CD14-positive monocyte (primary cell): ENCODE results near the gene SERPINA5. TPM values are rescaled to one million over a fixed set of nuclear protein-coding genes. Genes with fewer than 3 reads are reported as not detected.

Experiments
- DNase-seq, 3 donors: peaks; one replicate each; pipeline ENCODE4 v3.0.0-alpha.2; 2011 to 2022
- H2AFZ ChIP-seq: 2 replicates; pipeline ENCODE4 v1.6.0; 2012; ENCODE audit warnings: mild to moderate bottlenecking, low read depth, low read length, inconsistent platforms; ENCODE audit not compliant: insufficient read depth, poor library complexity, severe bottlenecking
- H3K27ac ChIP-seq, 2 donors: 1 replicate in 1 of 2; 2 replicates in 1 of 2; pipeline ENCODE4 v1.5.1; 2012 to 2013; ENCODE audit warnings: low read length in 2 of 2, control low read depth in 1 of 2, inconsistent platforms in 1 of 2, low read depth in 1 of 2, mild to moderate bottlenecking in 1 of 2
- H3K27me3 ChIP-seq, 2 donors: one replicate each; pipeline versions ENCODE4 v1.6.0 to v1.6.1; 2011 to 2013; ENCODE audit warnings: low read length in 2 of 2; ENCODE audit not compliant: control insufficient read depth in 2 of 2, insufficient read depth in 2 of 2
- H3K36me3 ChIP-seq, 2 donors: replicated peaks in 1 of 2; 1 replicate in 1 of 2; 2 replicates in 1 of 2; pipeline versions ENCODE4 v1.5.1 to v1.6.1; 2012 to 2013; ENCODE audit warnings: low read length in 2 of 2, control low read depth in 1 of 2, inconsistent platforms in 1 of 2, mild to moderate bottlenecking in 1 of 2; ENCODE audit not compliant: insufficient read depth in 2 of 2, control insufficient read depth in 1 of 2
- H3K4me1 ChIP-seq, 2 donors: 1 replicate in 1 of 2; 2 replicates in 1 of 2; pipeline versions ENCODE4 v1.5.1 to v1.6.1; 2012 to 2013; ENCODE audit warnings: low read length in 2 of 2, control low read depth in 1 of 2, inconsistent platforms in 1 of 2, mild to moderate bottlenecking in 1 of 2, moderate library complexity in 1 of 2; ENCODE audit not compliant: insufficient read depth in 2 of 2, control insufficient read depth in 1 of 2
- H3K4me2 ChIP-seq: replicated peaks from 2 replicates; pipeline ENCODE3; 2012; ENCODE audit warnings: low read length, moderate library complexity, mild to moderate bottlenecking; ENCODE audit not compliant: poor library complexity, severe bottlenecking; ENCODE audit errors: extremely low read depth
- H3K4me3 ChIP-seq, 3 experiments: fragments of 200-600 bp in 1 of 3; sonication (generic) in 1 of 3; replicated peaks in 1 of 3; 1 replicate in 2 of 3; 2 replicates in 1 of 3; pipeline ENCODE4 v1.5.1; 2011 to 2013; ENCODE audit warnings: low read length in 3 of 3, mild to moderate bottlenecking in 3 of 3, control low read depth in 2 of 3, low read depth in 2 of 3, inconsistent platforms in 1 of 3, moderate library complexity in 1 of 3
- H3K79me2 ChIP-seq: 2 replicates; pipeline ENCODE4 v1.6.0; 2012; ENCODE audit warnings: mild to moderate bottlenecking, control low read depth, inconsistent platforms, low read length, moderate library complexity; ENCODE audit not compliant: insufficient read depth
- H3K9ac ChIP-seq: 2 replicates; pipeline ENCODE4 v1.6.0; 2017; ENCODE audit warnings: low read length, mild to moderate bottlenecking; ENCODE audit not compliant: insufficient read depth, poor library complexity, severe bottlenecking
- H3K9me3 ChIP-seq, 2 donors: replicated peaks in 1 of 2; 1 replicate in 1 of 2; 2 replicates in 1 of 2; pipeline versions ENCODE4 v1.5.1 to v1.6.1; 2012 to 2013; ENCODE audit warnings: low read length in 2 of 2, control low read depth in 1 of 2; ENCODE audit not compliant: control insufficient read depth in 1 of 2, insufficient read depth in 1 of 2
- H4K20me1 ChIP-seq: 2 replicates; pipeline ENCODE4 v1.6.0; 2012; ENCODE audit warnings: mild to moderate bottlenecking, low read length, control low read depth, moderate library complexity; ENCODE audit not compliant: insufficient read depth
- H3K27ac Mint-ChIP-seq, 7 donors: one replicate each; pipeline ENCODE4 v1.8.0; 2020; ENCODE audit warnings: mild to moderate bottlenecking in 7 of 7, mixed read lengths in 7 of 7, moderate library complexity in 6 of 7, inconsistent platforms in 2 of 7
- H3K27me3 Mint-ChIP-seq, 3 donors: one replicate each; pipeline ENCODE4 v1.8.0; 2021 to 2022; ENCODE audit warnings: low read depth in 3 of 3, mild to moderate bottlenecking in 3 of 3, mixed read lengths in 3 of 3, moderate library complexity in 3 of 3, inconsistent platforms in 1 of 3
- H3K36me3 Mint-ChIP-seq, 2 donors: one replicate each; pipeline ENCODE4 v1.8.0; 2020; ENCODE audit warnings: mixed read lengths in 2 of 2, inconsistent platforms in 1 of 2, mild to moderate bottlenecking in 1 of 2
- H3K4me1 Mint-ChIP-seq: one replicate; pipeline ENCODE4 v1.8.0; 2020; ENCODE audit warnings: mild to moderate bottlenecking, mixed read lengths
- H3K4me3 Mint-ChIP-seq, 2 donors: one replicate each; pipeline ENCODE4 v1.8.0; 2020; ENCODE audit warnings: mild to moderate bottlenecking in 2 of 2, mixed read lengths in 2 of 2, moderate library complexity in 1 of 2
- H3K9me3 Mint-ChIP-seq, 7 donors: one replicate each; pipeline ENCODE4 v1.8.0; 2020 to 2022; ENCODE audit warnings: mixed read lengths in 7 of 7, mild to moderate bottlenecking in 6 of 7, moderate library complexity in 6 of 7, inconsistent platforms in 2 of 7
- CTCF ChIP-seq: fragments of 200-600 bp; IDR thresholded peaks from one replicate; pipeline ENCODE4 v1.8.0; 2022; ENCODE audit warnings: antibody characterized with exemption, mild to moderate bottlenecking
- WGBS: methylation state at CpG from one replicate; pipeline ENCODE4 v1.1.5; 2013; ENCODE audit warnings: missing lambda C conversion rate; ENCODE audit not compliant: insufficient coverage; 5-methylcytosine and 5-hydroxymethylcytosine counted together
- intact Hi-C, 2 donors: fragments of 100-400 bp; cut with micrococcal nuclease; formaldehyde crosslinking; loops; one replicate each; pipeline versions ENCODE4 v1.15.0 to v1.15.1; 2023
- polyA plus RNA-seq, 3 donors: library from polyadenylated mRNA; depleted of rRNA in 1 of 3; unstranded in 2 of 3; stranded (reverse) in 1 of 3; fragments of 300-500 nt in 2 of 3; fragments of >200 nt in 1 of 3; fragmentation: Illumina TruSeq in 2 of 3; gene quantifications; 1 replicate in 2 of 3; 2 replicates in 1 of 3; pipeline ENCODE4 v1.2.3, GENCODE V29; 2012 to 2021

Gene SERPINA5
- polyA plus RNA-seq, 3 donors, result not detected

- Histone ChIP-seq H3K9ac (no peak overlapping the region), H3K36me3 (no peaks in the 10 kb centered on the region), H3K79me2 (no peaks in the 10 kb centered on the region), H3K27ac (no peak overlapping the region), H3K4me2 (no peak overlapping the region), H4K20me1 (no peaks in the 10 kb centered on the region), H3K4me1 (no peaks in the 10 kb centered on the region), H2AFZ (no peak overlapping the region), H3K9me3 (peaks cover 0 to 2% of the 10 kb centered on the region in 2 donors), H3K4me3 (no peak overlapping the region), H3K27me3 (no peaks in the 10 kb centered on the region)
- intact Hi-C loops, result no loop called here
- Mint-ChIP-seq H3K4me1 (no peaks in the 10 kb centered on the region), H3K27ac (no peak overlapping the region), H3K36me3 (no peaks in the 10 kb centered on the region), H3K27me3 (peaks cover 0 to 9% (median 2%) of the 10 kb centered on the region in 3 donors), H3K9me3 (peaks cover 3 to 14% (median 4%) of the 10 kb centered on the region in 7 donors), H3K4me3 (no peak overlapping the region)
- no peak for DNase-seq
- TF ChIP-seq CTCF, result no peak
- WGBS, result 88% methylated on average over 2 of the region's 7 CpGs
Measured at GRCh38 chr14:94561656-94562010, 19.6 kb upstream of the SERPINA5 start.

- Histone ChIP-seq H3K9me3 (no peaks in the 10 kb centered on the region), H3K4me3 (no peak overlapping the region), H3K36me3 (no peaks in the 10 kb centered on the region), H2AFZ (no peak overlapping the region), H3K9ac (no peak overlapping the region), H3K27me3 (no peaks in the 10 kb centered on the region), H3K4me2 (no peak overlapping the region), H3K4me1 (no peaks in the 10 kb centered on the region), H4K20me1 (no peaks in the 10 kb centered on the region), H3K27ac (no peak overlapping the region), H3K79me2 (no peaks in the 10 kb centered on the region)
- peaks cover 2 to 9% (median 2%) of the 10 kb centered on the region in 3 donors for H3K27me3 Mint-ChIP-seq
- no peak overlapping the region for H3K27ac Mint-ChIP-seq
- no peak for TF ChIP-seq CTCF
- no peak overlapping the region for H3K4me3 Mint-ChIP-seq
- intact Hi-C loops, result no loop called here
- H3K4me1 Mint-ChIP-seq, result no peaks in the 10 kb centered on the region
- H3K9me3 Mint-ChIP-seq, result peaks cover under 1 to 12% (median 2%) of the 10 kb centered on the region in 7 donors
- no peak for DNase-seq
- WGBS, result 66% methylated on average over 3 of the region's 5 CpGs
- no peaks in the 10 kb centered on the region for H3K36me3 Mint-ChIP-seq
Measured at GRCh38 chr14:94562022-94562421, 19.2 kb upstream of the SERPINA5 start.
